Activated CD4-positive, alpha-beta memory T cell treated with anti-CD3 and anti-CD28 coated beads, Interleukin-2, amount 10 ng/mL, durations not matched to agents 7 days and 5 days (primary cell): ENCODE results near the gene LGALS3BP. TPM values are rescaled to one million over a fixed set of nuclear protein-coding genes. Genes with fewer than 3 reads are reported as not detected.
"Not testable (repeated sequence)": the region's sequence is repeated elsewhere in the genome, so short reads cannot be mapped to it uniquely, and the experiment has no call there.

ENCODE experiments used
- CTCF ChIA-PET: fragments of 350-600 bp; sonication (Branson Sonifier 250); formaldehyde crosslinking; loops from one replicate; lab custom pipeline; 2021; ENCODE audit warnings: antibody characterized with exemption, inconsistent platforms; lab: Charles Lee
- POLR2A ChIA-PET: fragments of 350-600 bp; sonication (Branson Sonifier 250); formaldehyde crosslinking; loops from one replicate; lab custom pipeline; 2021; ENCODE audit warnings: antibody characterized with exemption; lab: Charles Lee
- DNase-seq: peaks from one replicate; pipeline ENCODE4 v3.0.0-alpha.2; 2020
- H3K27ac Mint-ChIP-seq: one replicate; pipeline ENCODE4 v1.8.0; 2021; ENCODE audit warnings: mild to moderate bottlenecking, mixed read lengths
- H3K27me3 Mint-ChIP-seq: one replicate; pipeline ENCODE4 v1.8.0; 2021; ENCODE audit warnings: mixed read lengths
- H3K36me3 Mint-ChIP-seq: one replicate; pipeline ENCODE4 v1.8.0; 2021; ENCODE audit warnings: low read depth, mixed read lengths
- H3K4me1 Mint-ChIP-seq: one replicate; pipeline ENCODE4 v1.8.0; 2021; ENCODE audit warnings: mixed read lengths
- H3K4me3 Mint-ChIP-seq: one replicate; pipeline ENCODE4 v1.8.0; 2021; ENCODE audit warnings: mild to moderate bottlenecking, mixed read lengths
- H3K9me3 Mint-ChIP-seq: one replicate; pipeline ENCODE4 v1.8.0; 2021; ENCODE audit warnings: mixed read lengths
- total RNA-seq, 2 experiments: library from RNA; stranded (reverse); gene quantifications; one replicate each; pipeline ENCODE4 v1.2.3, GENCODE V29; 2021

The LGALS3BP gene
- 100 to 1,000 TPM; 209 to 219 TPM for total RNA-seq

GRCh38 chr17:78979780-78980623 is at the start of gene LGALS3BP:
Gene LGALS3BP, minus strand, starts transcription at chr17:78979923. Its CDS starts 2,732 bp downstream, at chr17:78977191.
- peak; percentile 52 for DNase-seq
- Mint-ChIP-seq H3K4me3 (peak within 1 kb of the TSS; percentile 75), H3K9me3 (no peaks in the 10 kb centered on the region), H3K36me3 (peaks cover 16% of the 10 kb centered on the region), H3K4me1 (peaks cover 25% of the 10 kb centered on the region), H3K27ac (peak within 1 kb of the TSS; percentile 76), H3K27me3 (no peaks in the 10 kb centered on the region)
- ChIA-PET POLR2A (interaction anchor here (0.7 kb wide), 1 partner anchor 27 kb away, joined by 3 read pairs; no protein-coding TSS in a partner anchor), CTCF (interaction anchor here (1.2 to 2.1 kb wide), 2 partner anchors 9 to 114 kb away, joined by 4 to 9 read pairs; no protein-coding TSS in a partner anchor)

- ChIA-PET POLR2A (no interaction called here), CTCF (no interaction called here)
- Mint-ChIP-seq H3K4me1 (peaks cover 11% of the 10 kb centered on the region), H3K27me3 (peaks cover 42% of the 10 kb centered on the region), H3K36me3 (no peaks in the 10 kb centered on the region), H3K9me3 (no peaks in the 10 kb centered on the region), H3K27ac (no peak overlapping the region), H3K4me3 (no peak overlapping the region)
- DNase-seq, result no peak
Observed at GRCh38 chr17:79028496-79029326, 49.0 kb upstream of the LGALS3BP start.

GRCh38 chr17:79027925-79028491 is 48.3 kb upstream of the LGALS3BP start:
- Mint-ChIP-seq H3K4me3 (no peak overlapping the region), H3K9me3 (no peaks in the 10 kb centered on the region), H3K27ac (no peak overlapping the region), H3K4me1 (peaks cover 13% of the 10 kb centered on the region), H3K36me3 (no peaks in the 10 kb centered on the region), H3K27me3 (peaks cover 49% of the 10 kb centered on the region)
- DNase-seq, result no peak
- CTCF ChIA-PET, result interaction anchor here (0.6 kb wide), 1 partner anchor 33 kb away, joined by 3 read pairs; no protein-coding TSS in a partner anchor
- POLR2A ChIA-PET, result no interaction called here

GRCh38 chr17:79027274-79027924 is 47.7 kb upstream of the LGALS3BP start:
- H3K36me3 Mint-ChIP-seq, result no peaks in the 10 kb centered on the region
- H3K9me3 Mint-ChIP-seq, result no peaks in the 10 kb centered on the region
- DNase-seq, result no peak
- peaks cover 52% of the 10 kb centered on the region for H3K27me3 Mint-ChIP-seq
- CTCF ChIA-PET, result interaction anchor here (0.6 kb wide), 1 partner anchor 34 kb away, joined by 3 read pairs; no protein-coding TSS in a partner anchor
- no peak overlapping the region for H3K27ac Mint-ChIP-seq
- H3K4me1 Mint-ChIP-seq, result peaks cover 13% of the 10 kb centered on the region
- POLR2A ChIA-PET, result no interaction called here
- no peak overlapping the region for H3K4me3 Mint-ChIP-seq

GRCh38 chr17:79026376-79027273 is 46.9 kb upstream of the LGALS3BP start:
- Mint-ChIP-seq H3K4me1 (peaks cover 13% of the 10 kb centered on the region), H3K27ac (no peak overlapping the region), H3K4me3 (no peak overlapping the region), H3K27me3 (peaks cover 54% of the 10 kb centered on the region), H3K9me3 (no peaks in the 10 kb centered on the region), H3K36me3 (no peaks in the 10 kb centered on the region)
- CTCF ChIA-PET, result interaction anchor here (1.0 kb wide), 2 partner anchors 11 to 19 kb away, joined by 3 read pairs; no protein-coding TSS in a partner anchor
- DNase-seq, result no peak
- POLR2A ChIA-PET, result no interaction called here

- no peaks in the 10 kb centered on the region for H3K9me3 Mint-ChIP-seq
- H3K27ac Mint-ChIP-seq, result no peak overlapping the region
- CTCF ChIA-PET, result interaction anchor here (0.6 to 1.0 kb wide), 2 partner anchors 21 to 834 kb away, joined by 3 read pairs; no protein-coding TSS in a partner anchor
- no peaks in the 10 kb centered on the region for H3K36me3 Mint-ChIP-seq
- DNase-seq, result no peak
- no peak overlapping the region for H3K4me3 Mint-ChIP-seq
- peaks cover 13% of the 10 kb centered on the region for H3K4me1 Mint-ChIP-seq
- H3K27me3 Mint-ChIP-seq, result peaks cover 63% of the 10 kb centered on the region
- POLR2A ChIA-PET, result no interaction called here
Observed at GRCh38 chr17:79024901-79025737, 45.4 kb upstream of the LGALS3BP start.

- CTCF ChIA-PET, result no interaction called here
Observed at GRCh38 chr17:79023886-79024771, 44.4 kb upstream of the LGALS3BP start, which contains the start of gene C1QTNF1. Gene C1QTNF1, plus strand, starts transcription at chr17:79024169. Its CDS starts 19,800 bp downstream, at chr17:79043969.

GRCh38 chr17:79023180-79023705 is 43.5 kb upstream of the LGALS3BP start:
- Mint-ChIP-seq H3K4me1 (peaks cover 13% of the 10 kb centered on the region), H3K27ac (no peak overlapping the region), H3K36me3 (no peaks in the 10 kb centered on the region), H3K9me3 (no peaks in the 10 kb centered on the region), H3K27me3 (peaks cover 57% of the 10 kb centered on the region), H3K4me3 (no peak overlapping the region)
- POLR2A ChIA-PET, result no interaction called here
- no peak for DNase-seq
- CTCF ChIA-PET, result no interaction called here

More at GRCh38 chr17:79023886-79024771, 44.4 kb upstream of the LGALS3BP start, which contains the start of gene C1QTNF1:
- Mint-ChIP-seq H3K4me3 (peak within 1 kb of the TSS; percentile 58), H3K4me1 (peaks cover 13% of the 10 kb centered on the region), H3K36me3 (no peaks in the 10 kb centered on the region), H3K9me3 (no peaks in the 10 kb centered on the region), H3K27ac (no peak within 1 kb of the TSS), H3K27me3 (peaks cover 63% of the 10 kb centered on the region)
- POLR2A ChIA-PET, result no interaction called here
- DNase-seq, result no peak

- Mint-ChIP-seq H3K36me3 (no peaks in the 10 kb centered on the region), H3K9me3 (no peaks in the 10 kb centered on the region), H3K27ac (no peak overlapping the region), H3K27me3 (peaks cover 55% of the 10 kb centered on the region), H3K4me3 (no peak overlapping the region), H3K4me1 (peaks cover 13% of the 10 kb centered on the region)
- no peak for DNase-seq
- CTCF ChIA-PET, result interaction anchor here (0.7 to 1.1 kb wide), 2 partner anchors 9 to 369 kb away, joined by 3 read pairs; no protein-coding TSS in a partner anchor
- POLR2A ChIA-PET, result no interaction called here
Observed at GRCh38 chr17:79022507-79022991, 42.8 kb upstream of the LGALS3BP start.

- Mint-ChIP-seq H3K27me3 (peaks cover 52% of the 10 kb centered on the region), H3K4me1 (peaks cover 13% of the 10 kb centered on the region)
- H3K4me3 Mint-ChIP-seq, DNase-seq, POLR2A ChIA-PET, H3K36me3 Mint-ChIP-seq, H3K9me3 Mint-ChIP-seq, H3K27ac Mint-ChIP-seq: not testable (repeated sequence)
- CTCF ChIA-PET, result interaction anchor here (0.7 to 1.5 kb wide), 4 partner anchors 8 to 370 kb away, joined by 3 read pairs; partner anchors contain the start of gene CANT1
Observed at GRCh38 chr17:79021929-79022328, 42.2 kb upstream of the LGALS3BP start.
